OCI-LY7 (cell line): ENCODE results near the gene CCDC68. TPM values are rescaled to one million over a fixed set of nuclear protein-coding genes. Genes with fewer than 3 reads are reported as not detected.

Experiments used
- BruUV-seq: library from RNA; stranded (reverse); fragments of 400-500 nt; replicated peaks from 2 replicates; lab custom pipeline; 2021; lab: Mats Ljungman, UMichigan
- CTCF ChIA-PET: fragments of 300-600 bp; sonication (Branson Sonifier 250); formaldehyde crosslinking; loops from one replicate; lab custom pipeline; 2022; ENCODE audit warnings: antibody characterized with exemption; ENCODE audit not compliant: unreplicated experiment; lab: Charles Lee
- POLR2A ChIA-PET: fragments of 300-600 bp; sonication (Branson Sonifier 250); formaldehyde crosslinking; loops from one replicate; lab custom pipeline; 2022; ENCODE audit warnings: antibody characterized with exemption; lab: Charles Lee
- DNase-seq: peaks from one replicate; pipeline ENCODE4 v3.0.0-alpha.2; 2015; ENCODE audit warnings: low spot score
- H2AFZ ChIP-seq: fragments of 200-600 bp; sonication (generic), shearing (Covaris generic); 2 replicates; pipeline ENCODE4 v1.6.1; 2014; ENCODE audit warnings: mild to moderate bottlenecking, antibody characterized with exemption, low read length, moderate library complexity
- H3K27ac ChIP-seq: fragments of 200-600 bp; sonication (generic); 2 replicates; pipeline ENCODE4 v1.5.1; 2014; ENCODE audit warnings: mixed run types, low read depth, mild to moderate bottlenecking, moderate library complexity, low read length, inconsistent platforms; ENCODE audit not compliant: poor library complexity, severe bottlenecking
- H3K36me3 ChIP-seq: fragments of 200-600 bp; sonication (generic); 2 replicates; pipeline ENCODE4 v1.6.1; 2014; ENCODE audit warnings: mild to moderate bottlenecking, antibody characterized with exemption, low read length, moderate library complexity, mixed read lengths; ENCODE audit not compliant: insufficient read depth
- H3K4me1 ChIP-seq: fragments of 200-600 bp; sonication (generic); 2 replicates; pipeline ENCODE4 v1.5.1; 2014; ENCODE audit warnings: mild to moderate bottlenecking, low read length; ENCODE audit not compliant: insufficient read depth, poor library complexity, severe bottlenecking
- H3K4me2 ChIP-seq: fragments of 200-600 bp; sonication (generic); 2 replicates; pipeline ENCODE4 v1.6.1; 2014; ENCODE audit warnings: mild to moderate bottlenecking, low read length
- H3K4me3 ChIP-seq: fragments of 200-600 bp; sonication (generic); 2 replicates; pipeline ENCODE4 v1.5.1; 2014; ENCODE audit warnings: mild to moderate bottlenecking, low read depth, low read length; ENCODE audit not compliant: poor library complexity, severe bottlenecking
- H3K79me2 ChIP-seq: fragments of 200-600 bp; sonication (generic); 2 replicates; pipeline ENCODE4 v1.6.1; 2016; ENCODE audit warnings: low read depth, mild to moderate bottlenecking, low read length, moderate library complexity, mixed read lengths; ENCODE audit not compliant: insufficient read depth
- H3K9me2 ChIP-seq: fragments of 200-600 bp; sonication (generic); 2 replicates; pipeline ENCODE4 v1.6.1; 2016; ENCODE audit warnings: mild to moderate bottlenecking, low read length, mixed read lengths; ENCODE audit not compliant: insufficient read depth
- H3K9me3 ChIP-seq: fragments of 200-600 bp; sonication (generic); 2 replicates; pipeline ENCODE4 v1.6.1; 2014; ENCODE audit warnings: mild to moderate bottlenecking, mixed run types, low read length, mixed read lengths
- H4K20me1 ChIP-seq: fragments of 200-600 bp; sonication (generic); 2 replicates; pipeline ENCODE4 v1.6.1; 2014; ENCODE audit warnings: mild to moderate bottlenecking, antibody characterized with exemption, low read length, moderate library complexity, mixed read lengths; ENCODE audit not compliant: insufficient read depth
- EZH2phosphoT487 ChIP-seq: fragments of 200-600 bp; sonication (generic); IDR thresholded peaks from 2 replicates; pipeline ENCODE4 v1.6.1; 2018; ENCODE audit warnings: low read depth, borderline replicate concordance, mild to moderate bottlenecking, mixed run types, antibody characterized with exemption, low read length, moderate library complexity, mixed read lengths
- intact Hi-C: fragments of 100-400 bp; cut with micrococcal nuclease; formaldehyde crosslinking; loops from one replicate; pipeline ENCODE4 v1.10.0; 2022; ENCODE audit not compliant: unreplicated experiment
- total RNA-seq, 2 experiments: library from RNA; depleted of rRNA in 1 of 2; stranded (reverse); fragments of >200 nt in 1 of 2; shearing (Covaris generic) in 1 of 2; gene quantifications; 2 replicates each; pipeline ENCODE4 v1.2.3, GENCODE V29; 2014 to 2022
- TF ChIP-seq, protein P1 (sequence below): fragments of 200-600 bp; sonication (generic); conservative IDR thresholded peaks from 2 replicates; pipeline ENCODE4 v1.5.1; 2014; ENCODE audit warnings: mild to moderate bottlenecking, antibody characterized with exemption, low read length, moderate library complexity, mixed read lengths

CCDC68 gene
- total RNA-seq, 2 experiments from 2014 or later = not detected

GRCh38 chr18:54942144-54942543 is 17.1 kb downstream of the CCDC68 start:
- H3K36me3 ChIP-seq = no peaks in the 10 kb centered on the region
- H3K9me3 ChIP-seq = no peaks in the 10 kb centered on the region
- H3K79me2 ChIP-seq = no peaks in the 10 kb centered on the region
- ChIA-PET CTCF (no interaction called here), POLR2A (no interaction called here)
- no peak for DNase-seq
- no peaks in the 10 kb centered on the region for H3K4me1 ChIP-seq
- no peak overlapping the region for H2AFZ ChIP-seq
- no peak overlapping the region for H3K27ac ChIP-seq
- H3K4me3 ChIP-seq = no peak overlapping the region
- no peak overlapping the region for H3K4me2 ChIP-seq
- intact Hi-C loops = no loop called here
- no peaks in the 10 kb centered on the region for H4K20me1 ChIP-seq
- TF ChIP-seq, protein P1, sequence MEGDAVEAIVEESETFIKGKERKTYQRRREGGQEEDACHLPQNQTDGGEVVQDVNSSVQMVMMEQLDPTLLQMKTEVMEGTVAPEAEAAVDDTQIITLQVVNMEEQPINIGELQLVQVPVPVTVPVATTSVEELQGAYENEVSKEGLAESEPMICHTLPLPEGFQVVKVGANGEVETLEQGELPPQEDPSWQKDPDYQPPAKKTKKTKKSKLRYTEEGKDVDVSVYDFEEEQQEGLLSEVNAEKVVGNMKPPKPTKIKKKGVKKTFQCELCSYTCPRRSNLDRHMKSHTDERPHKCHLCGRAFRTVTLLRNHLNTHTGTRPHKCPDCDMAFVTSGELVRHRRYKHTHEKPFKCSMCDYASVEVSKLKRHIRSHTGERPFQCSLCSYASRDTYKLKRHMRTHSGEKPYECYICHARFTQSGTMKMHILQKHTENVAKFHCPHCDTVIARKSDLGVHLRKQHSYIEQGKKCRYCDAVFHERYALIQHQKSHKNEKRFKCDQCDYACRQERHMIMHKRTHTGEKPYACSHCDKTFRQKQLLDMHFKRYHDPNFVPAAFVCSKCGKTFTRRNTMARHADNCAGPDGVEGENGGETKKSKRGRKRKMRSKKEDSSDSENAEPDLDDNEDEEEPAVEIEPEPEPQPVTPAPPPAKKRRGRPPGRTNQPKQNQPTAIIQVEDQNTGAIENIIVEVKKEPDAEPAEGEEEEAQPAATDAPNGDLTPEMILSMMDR = no peak
- TF ChIP-seq EZH2phosphoT487 = no peak
- H3K9me2 ChIP-seq = no peaks in the 10 kb centered on the region
- no TSS peak for BruUV-seq

DNA sequence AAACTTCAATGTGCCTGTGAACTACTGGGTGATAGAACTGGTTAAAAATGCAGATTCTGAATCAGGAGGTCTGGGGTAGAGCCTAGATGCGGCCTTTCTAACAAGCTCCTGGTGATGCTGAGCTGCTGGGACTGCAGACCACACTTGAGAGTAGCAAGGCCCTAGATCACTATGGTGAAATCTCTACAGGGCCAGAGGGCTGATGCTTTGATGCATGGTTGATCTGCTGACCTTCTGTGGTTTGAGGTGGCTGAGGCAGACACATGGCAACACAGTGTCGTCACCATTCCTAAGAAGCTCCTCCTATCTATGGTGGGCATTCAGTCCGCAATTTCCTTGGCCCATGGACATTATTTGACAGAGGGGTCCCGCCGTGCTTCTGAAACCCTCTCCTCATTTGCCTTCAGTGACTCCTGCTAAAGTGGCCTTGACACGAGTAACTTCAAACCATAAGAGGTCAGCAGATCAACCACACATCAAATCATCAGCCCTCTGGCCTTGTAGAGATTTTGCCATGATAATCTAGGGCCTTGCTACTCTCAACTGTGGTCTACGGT is 19.8 kb downstream of the CCDC68 start:
- no peaks in the 10 kb centered on the region for H4K20me1 ChIP-seq
- H3K9me3 ChIP-seq = no peaks in the 10 kb centered on the region
- no peaks in the 10 kb centered on the region for H3K9me2 ChIP-seq
- no peaks in the 10 kb centered on the region for H3K4me1 ChIP-seq
- H3K79me2 ChIP-seq = no peaks in the 10 kb centered on the region
- DNase-seq = no peak
- ChIA-PET CTCF (no interaction called here), POLR2A (no interaction called here)
- no peak overlapping the region for H3K27ac ChIP-seq
- BruUV-seq = no TSS peak
- intact Hi-C loops = no loop called here
- no peak overlapping the region for H3K4me2 ChIP-seq
- H2AFZ ChIP-seq = no peak overlapping the region
- H3K4me3 ChIP-seq = no peak overlapping the region
- no peaks in the 10 kb centered on the region for H3K36me3 ChIP-seq
- no peak for TF ChIP-seq EZH2phosphoT487
- TF ChIP-seq, protein P1 = no peak

- no peak for TF ChIP-seq EZH2phosphoT487
- TF ChIP-seq, protein P1 = no peak
- CTCF ChIA-PET = no interaction called here
These were observed 20.8 kb downstream of the CCDC68 start for GRCh38 chr18:54938506-54938905.

More at GRCh38 chr18:54938506-54938905, 20.8 kb downstream of the CCDC68 start:
- no peak overlapping the region for H3K4me2 ChIP-seq
- no peaks in the 10 kb centered on the region for H4K20me1 ChIP-seq
- H3K9me2 ChIP-seq = no peaks in the 10 kb centered on the region
- no TSS peak for BruUV-seq
- no peaks in the 10 kb centered on the region for H3K36me3 ChIP-seq
- no peaks in the 10 kb centered on the region for H3K9me3 ChIP-seq
- H3K27ac ChIP-seq = no peak overlapping the region
- no peak overlapping the region for H3K4me3 ChIP-seq
- no peaks in the 10 kb centered on the region for H3K79me2 ChIP-seq
- no peak for DNase-seq
- POLR2A ChIA-PET = no interaction called here
- H2AFZ ChIP-seq = no peak overlapping the region
- intact Hi-C loops = no loop called here
- no peaks in the 10 kb centered on the region for H3K4me1 ChIP-seq
